Panc1 (cell line): Measurements from ENCODE around the gene SFRP5. TPM values are rescaled to one million over a fixed set of nuclear protein-coding genes. Genes with fewer than 3 reads are reported as not detected.

ENCODE experiments used
- ATAC-seq: fragments of 200-7000 bp; cut with Tn5 transposase; 2 replicates; pipeline ENCODE4 v1.9.1; 2020; ENCODE audit warnings: mild to moderate bottlenecking, moderate library complexity
- BruUV-seq: library from RNA; stranded (reverse); fragments of 400-500 nt; replicated peaks from 2 replicates; lab custom pipeline; 2021; lab: Mats Ljungman, UMichigan
- CTCF ChIA-PET: fragments of 300-600 bp; sonication (Branson Sonifier 250); formaldehyde crosslinking; loops from one replicate; lab custom pipeline; 2022; ENCODE audit warnings: antibody characterized with exemption; lab: Charles Lee
- POLR2A ChIA-PET: fragments of 300-600 bp; sonication (Branson Sonifier 250); formaldehyde crosslinking; loops from one replicate; lab custom pipeline; 2022; ENCODE audit warnings: antibody characterized with exemption; lab: Charles Lee
- DNase-seq: peaks from one replicate; pipeline ENCODE4 v3.0.0-alpha.2; 2010; ENCODE audit warnings: low read depth, low spot score
- H3K27ac ChIP-seq: 2 replicates; pipeline ENCODE4 v1.5.1; 2011; ENCODE audit warnings: mild to moderate bottlenecking, low read length, inconsistent platforms
- H3K27me3 ChIP-seq: fragments of 200-500 bp; sonication (Bioruptor generic); 2 replicates; pipeline ENCODE4 v1.6.0; 2014; ENCODE audit warnings: low read length, inconsistent platforms; ENCODE audit not compliant: control insufficient read depth, insufficient read depth
- H3K36me3 ChIP-seq: fragments of 200-500 bp; sonication (Bioruptor generic); 2 replicates; pipeline ENCODE4 v1.5.1; 2014; ENCODE audit warnings: inconsistent platforms, mild to moderate bottlenecking, low read length, moderate library complexity; ENCODE audit not compliant: control insufficient read depth, insufficient read depth
- H3K4me1 ChIP-seq: 2 replicates; pipeline ENCODE4 v1.5.1; 2011; ENCODE audit warnings: inconsistent platforms, mild to moderate bottlenecking, low read length, moderate library complexity; ENCODE audit not compliant: control insufficient read depth, insufficient read depth
- H3K4me3 ChIP-seq, 2 experiments: 2 replicates each; pipeline ENCODE4 v1.5.1; 2011 to 2012; ENCODE audit warnings: low read depth in 2 of 2, low read length in 2 of 2, mild to moderate bottlenecking in 2 of 2, inconsistent platforms in 1 of 2, moderate library complexity in 1 of 2
- H3K9me3 ChIP-seq: fragments of 200-500 bp; sonication (Bioruptor generic); 2 replicates; pipeline ENCODE4 v1.5.1; 2014; ENCODE audit warnings: low read depth, mild to moderate bottlenecking, inconsistent platforms, low read length, moderate library complexity; ENCODE audit not compliant: control insufficient read depth, insufficient read depth
- CTCF ChIP-seq: fragments of 450-650 bp; IDR thresholded peaks from 2 replicates; pipeline ENCODE4 v1.5.1; 2017; ENCODE audit warnings: mild to moderate bottlenecking
- POLR2AphosphoS5 ChIP-seq: IDR thresholded peaks from 2 replicates; pipeline ENCODE4 v1.6.1; 2012; ENCODE audit warnings: mild to moderate bottlenecking, low read depth, low read length, moderate library complexity
- REST ChIP-seq, 2 experiments: IDR thresholded peaks; 2 replicates each; pipeline ENCODE4 v1.6.1; 2011 to 2012; ENCODE audit warnings: low read depth in 2 of 2, control low read depth in 1 of 2, low read length in 1 of 2, mild to moderate bottlenecking in 1 of 2, moderate library complexity in 1 of 2; ENCODE audit not compliant: insufficient read depth in 1 of 2
- SIN3A ChIP-seq: IDR thresholded peaks from 2 replicates; pipeline ENCODE4 v1.6.1; 2012; ENCODE audit warnings: low read depth, mild to moderate bottlenecking, low read length, moderate library complexity, borderline replicate concordance; ENCODE audit not compliant: insufficient read depth
- TCF7L2 ChIP-seq: IDR thresholded peaks from 2 replicates; pipeline ENCODE4 v1.6.1; 2011; ENCODE audit warnings: mild to moderate bottlenecking, low read depth, low read length, inconsistent platforms
- in situ Hi-C: cut with HindIII; loops from 2 replicates; pipeline ENCODE4 v1.10.0; 2016; ENCODE audit warnings: low sequenced_read_pairs, low pct_unique_long_range_greater_than_20kb
- intact Hi-C: fragments of 100-400 bp; cut with micrococcal nuclease; formaldehyde crosslinking; loops from one replicate; pipeline ENCODE4 v1.10.0; 2022; ENCODE audit not compliant: unreplicated experiment
- total RNA-seq: library from RNA; stranded (reverse); gene quantifications from one replicate; pipeline ENCODE4 v1.2.1, GENCODE V29; 2021; ENCODE audit not compliant: unreplicated experiment

Gene SFRP5
- total RNA-seq, 1 experiment from 2014 or later: 0.64 TPM

DNA sequence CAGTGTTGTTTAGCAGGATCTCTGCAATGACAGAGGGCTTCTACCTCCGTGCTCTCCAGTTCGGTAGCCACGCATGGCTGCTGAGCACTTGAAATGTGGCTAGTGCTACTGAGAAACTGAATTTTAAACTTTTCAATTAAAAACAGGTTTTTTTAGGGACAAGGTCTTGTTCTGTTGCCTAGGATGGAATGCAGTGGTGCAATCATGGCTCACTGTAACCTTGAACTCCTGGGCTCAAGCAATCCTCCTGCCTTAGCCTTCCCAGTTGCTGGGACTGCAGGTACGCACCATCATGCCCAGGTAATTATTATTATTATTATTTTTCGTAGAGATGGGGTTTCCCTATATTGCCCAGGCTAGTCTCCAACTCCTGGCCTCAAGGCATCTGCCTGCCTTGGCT, 13.4 kb upstream of the SFRP5 start:
- DNase-seq (no peak), ATAC-seq (no peak)
- intact Hi-C loops (no loop called here), in situ Hi-C loops (no loop called here)
- BruUV-seq: no TSS peak
- Histone ChIP-seq H3K36me3 (no peaks in the 10 kb centered on the region), H3K27me3 (no peaks in the 10 kb centered on the region), H3K9me3 (no peaks in the 10 kb centered on the region), H3K27ac (no peak overlapping the region), H3K4me1 (peaks cover 5% of the 10 kb centered on the region), H3K4me3 (no peak overlapping the region)
- ChIA-PET POLR2A (no interaction called here), CTCF (no interaction called here)
- TF ChIP-seq TCF7L2: no peak
- no peak for TF ChIP-seq POLR2AphosphoS5
- no peak for TF ChIP-seq SIN3A
- TF ChIP-seq REST (IDR thresholded peaks at IDR 0.05; ENCODE audit: insufficient read depth in 1 of 2, low read depth in 2 of 2, low read length in 1 of 2): no peak
- no peak for TF ChIP-seq CTCF

- peaks cover 5% of the 10 kb centered on the region for H3K4me1 ChIP-seq
- in situ Hi-C loops: no loop called here
- BruUV-seq: no TSS peak
Measured at GRCh38 chr10:97784200-97784810, 12.5 kb upstream of the SFRP5 start.

More at GRCh38 chr10:97784200-97784810, 12.5 kb upstream of the SFRP5 start:
- Histone ChIP-seq H3K27me3 (no peaks in the 10 kb centered on the region), H3K36me3 (no peaks in the 10 kb centered on the region), H3K27ac (no peak overlapping the region), H3K4me3 (no peak overlapping the region), H3K9me3 (no peaks in the 10 kb centered on the region)
- CTCF ChIA-PET: no interaction called here
- no peak for DNase-seq
- POLR2A ChIA-PET: no interaction called here
- ATAC-seq: no peak
- TF ChIP-seq CTCF: no peak
- TF ChIP-seq SIN3A: no peak
- no peak for TF ChIP-seq REST (IDR thresholded peaks at IDR 0.05; ENCODE audit: insufficient read depth in 1 of 2, low read depth in 2 of 2, low read length in 1 of 2)
- TF ChIP-seq TCF7L2: no peak
- TF ChIP-seq POLR2AphosphoS5: no peak
- intact Hi-C loops: no loop called here
